Peyer's patch (tissue), 4 donors: ENCODE data around the gene ACRBP. TPM values are rescaled to one million over a fixed set of nuclear protein-coding genes. Genes with fewer than 3 reads are reported as not detected.
A peak's percentile ranks its signal among the peaks of the same experiment; 100 is the strongest.

Experiments
- DNase-seq, 3 donors: peaks; one replicate each; pipeline ENCODE4 v3.0.0-alpha.2; 2017 to 2019
- H3K27ac ChIP-seq, 4 donors: fragments of 200-600 bp; sonication (generic); one replicate each; pipeline ENCODE4 v1.5.1; 2016 to 2019
- H3K27me3 ChIP-seq, 2 donors: fragments of 200-600 bp; sonication (generic); one replicate each; pipeline ENCODE4 v1.5.1; 2019
- H3K36me3 ChIP-seq, 3 donors: fragments of 200-600 bp; sonication (generic); one replicate each; pipeline ENCODE4 v1.5.1; 2016 to 2019
- H3K4me1 ChIP-seq, 4 donors: fragments of 200-600 bp; sonication (generic); one replicate each; pipeline ENCODE4 v1.5.1; 2016 to 2019
- H3K4me3 ChIP-seq, 4 donors: fragments of 200-600 bp; sonication (generic); 1 replicate in 3 of 4; 2 replicates in 1 of 4; pipeline ENCODE4 v1.5.1; 2016 to 2019; ENCODE audit warnings: mild to moderate bottlenecking in 1 of 4
- H3K9me3 ChIP-seq, 4 donors: fragments of 200-600 bp; sonication (generic); one replicate each; pipeline ENCODE4 v1.5.1; 2016 to 2019; ENCODE audit warnings: mild to moderate bottlenecking in 1 of 4
- CTCF ChIP-seq, 6 experiments: fragments of 450-650 bp in 4 of 6; fragments of 200-600 bp in 2 of 6; sonication (generic) in 1 of 6; IDR thresholded peaks; one replicate each; pipeline ENCODE4 v1.5.1; 2017 to 2019; ENCODE audit warnings: antibody characterized with exemption in 6 of 6, mild to moderate bottlenecking in 3 of 6, moderate library complexity in 1 of 6
- POLR2A ChIP-seq, 2 donors: fragments of 450-650 bp; IDR thresholded peaks; one replicate each; pipeline ENCODE4 v1.5.1; 2017; ENCODE audit warnings: antibody characterized with exemption in 2 of 2, mild to moderate bottlenecking in 2 of 2, moderate library complexity in 2 of 2
- total RNA-seq, 4 donors: library from RNA; depleted of rRNA; stranded (reverse); fragments of >200 nt; gene quantifications; one replicate each; pipeline ENCODE4 v1.1.0, GENCODE V29; 2016

The ACRBP gene
- 10 to 100 TPM in 2 of 4 donors, 1 to 10 TPM in 2; 5.1 to 12.1 (median 10.3) TPM for total RNA-seq

- peak; percentile 60 to 86 (median 84) for DNase-seq
- no peak for TF ChIP-seq CTCF (IDR thresholded peaks at IDR 0.05)
- TF ChIP-seq POLR2A (IDR thresholded peaks at IDR 0.05): peak; percentile 35 to 49
- H3K9me3 ChIP-seq: no peaks in the 10 kb centered on the region
- peak within 1 kb of the TSS; percentile 42 to 53 (median 46) for H3K4me3 ChIP-seq
- peaks cover 0 to 18% (median 5%) of the 10 kb centered on the region in 4 donors for H3K4me1 ChIP-seq
- no peaks in the 10 kb centered on the region for H3K27me3 ChIP-seq
- H3K27ac ChIP-seq: peak within 1 kb of the TSS; percentile 14 to 66 (median 48)
- H3K36me3 ChIP-seq: peaks cover 0 to 39% (median 0%) of the 10 kb centered on the region in 3 donors
These were observed at the start of gene ACRBP for GRCh38 chr12:6647083-6647604. ACRBP (minus strand) TSS chr12:6647432; CDS start chr12:6647366, 66 bp downstream.

- no peak for DNase-seq
- no peaks in the 10 kb centered on the region for H3K9me3 ChIP-seq
- no peaks in the 10 kb centered on the region for H3K36me3 ChIP-seq
- no peak for TF ChIP-seq POLR2A (IDR thresholded peaks at IDR 0.05)
- TF ChIP-seq CTCF (IDR thresholded peaks at IDR 0.05): no peak
- no peak overlapping the region for H3K27ac ChIP-seq
- H3K27me3 ChIP-seq: peaks cover 0 to 13% of the 10 kb centered on the region in 2 donors
- no peak overlapping the region for H3K4me3 ChIP-seq
- peaks cover 0 to 17% (median 9%) of the 10 kb centered on the region in 4 donors for H3K4me1 ChIP-seq
These were observed 48.2 kb upstream of the ACRBP start for GRCh38 chr12:6695313-6696045.

DNA sequence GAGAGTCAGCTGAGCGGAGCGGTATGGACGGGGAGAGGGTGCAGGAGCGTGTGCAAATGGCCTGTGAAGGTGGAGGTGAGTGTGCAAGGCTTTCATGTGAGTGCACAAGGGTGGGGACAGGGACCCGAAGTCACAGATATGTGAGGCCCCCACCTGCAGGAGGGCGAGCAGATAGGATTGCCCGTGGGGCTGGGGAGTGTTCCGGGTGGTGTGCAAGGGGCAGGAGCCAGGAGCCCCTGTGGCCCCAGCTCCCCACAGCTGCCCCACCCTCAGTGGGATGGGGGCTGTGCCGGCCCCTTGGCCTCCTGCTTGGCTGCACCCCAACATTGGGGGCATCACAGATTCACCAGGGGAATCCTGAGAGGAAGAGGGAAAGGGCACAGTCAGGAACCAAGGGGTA lies 47.5 kb upstream of the ACRBP start:
- no peaks in the 10 kb centered on the region for H3K9me3 ChIP-seq
- peaks cover 0 to 16% (median 1%) of the 10 kb centered on the region in 4 donors for H3K4me1 ChIP-seq
- H3K27me3 ChIP-seq: peaks cover 0 to 13% of the 10 kb centered on the region in 2 donors
- no peaks in the 10 kb centered on the region for H3K36me3 ChIP-seq
- H3K27ac ChIP-seq: no peak overlapping the region
- no peak for DNase-seq
- no peak for TF ChIP-seq CTCF (IDR thresholded peaks at IDR 0.05)
- no peak for TF ChIP-seq POLR2A (IDR thresholded peaks at IDR 0.05)
- H3K4me3 ChIP-seq: no peak overlapping the region

DNA sequence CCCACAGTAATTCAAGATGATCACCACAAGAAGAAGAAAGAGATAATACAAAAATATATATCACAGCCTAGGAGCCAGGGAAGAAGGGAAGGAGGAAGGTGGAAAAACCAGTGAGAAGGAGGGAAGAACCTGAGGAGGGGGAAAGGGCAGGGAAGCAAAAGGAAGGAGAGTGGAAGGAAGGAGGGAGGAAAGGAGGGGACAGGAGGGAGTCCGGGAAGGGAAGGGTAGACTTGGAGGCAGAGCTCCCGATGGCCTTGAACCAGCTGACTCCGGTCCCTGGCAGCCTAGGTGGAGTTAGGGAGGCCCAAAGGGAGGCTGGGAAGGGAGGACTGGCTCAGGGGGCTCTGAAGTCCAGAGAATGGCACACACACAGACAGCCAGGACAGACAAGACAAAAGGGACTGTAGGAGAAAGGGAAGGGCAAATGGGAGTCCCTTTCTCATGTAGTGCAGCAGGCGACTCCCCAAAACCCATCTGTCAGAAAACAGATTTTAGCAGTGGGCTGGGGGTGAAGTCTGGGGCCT lies 46.7 kb upstream of the ACRBP start:
- peaks cover 0 to 6% of the 10 kb centered on the region in 2 donors for H3K27me3 ChIP-seq
- no peak for TF ChIP-seq CTCF (IDR thresholded peaks at IDR 0.05)
- no peak for TF ChIP-seq POLR2A (IDR thresholded peaks at IDR 0.05)
- H3K36me3 ChIP-seq: no peaks in the 10 kb centered on the region
- no peak overlapping the region for H3K27ac ChIP-seq
- peaks cover 0 to 15% (median 0%) of the 10 kb centered on the region in 4 donors for H3K4me1 ChIP-seq
- H3K4me3 ChIP-seq: no peak overlapping the region
- no peak for DNase-seq
- no peaks in the 10 kb centered on the region for H3K9me3 ChIP-seq

DNA sequence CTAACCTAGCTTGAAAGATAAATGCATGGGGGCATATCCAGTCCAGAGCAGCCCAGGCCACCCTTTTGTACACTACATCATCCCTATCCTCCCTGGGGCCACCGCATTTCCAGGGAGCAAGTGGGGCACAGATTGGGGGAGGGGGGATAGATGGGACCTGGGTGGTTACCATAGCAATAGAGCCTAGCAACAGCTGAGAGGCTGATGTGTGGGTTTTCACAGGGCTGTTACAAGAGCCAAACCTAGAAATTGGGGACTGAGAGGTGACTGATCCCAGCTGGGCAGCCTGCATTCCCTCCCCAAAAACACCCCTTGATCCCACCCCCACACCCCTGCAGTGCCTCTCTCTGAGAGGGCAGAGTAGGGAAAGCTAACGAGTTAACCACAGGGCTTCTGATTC lies 45.7 kb upstream of the ACRBP start:
- TF ChIP-seq POLR2A (IDR thresholded peaks at IDR 0.05) (no peak), CTCF (IDR thresholded peaks at IDR 0.05) (no peak)
- Histone ChIP-seq H3K4me1 (peaks cover 0 to 21% (median 5%) of the 10 kb centered on the region in 4 donors), H3K27me3 (no peaks in the 10 kb centered on the region), H3K27ac (no peak overlapping the region), H3K36me3 (no peaks in the 10 kb centered on the region), H3K9me3 (no peaks in the 10 kb centered on the region), H3K4me3 (no peak overlapping the region)
- DNase-seq: no peak
